22Rv1 (cell line): ENCODE data around the gene PARP9.

ENCODE experiments used
- ZFX ChIP-seq: fragments of 450-650 bp; IDR thresholded peaks from 2 replicates; pipeline ENCODE4 v1.6.1; 2017; ENCODE audit warnings: antibody characterized with exemption, borderline replicate concordance
- TF ChIP-seq, protein P1 (sequence below): fragments of 450-650 bp; IDR thresholded peaks from 2 replicates; pipeline ENCODE4 v1.5.1; 2017; ENCODE audit warnings: mild to moderate bottlenecking

DNA sequence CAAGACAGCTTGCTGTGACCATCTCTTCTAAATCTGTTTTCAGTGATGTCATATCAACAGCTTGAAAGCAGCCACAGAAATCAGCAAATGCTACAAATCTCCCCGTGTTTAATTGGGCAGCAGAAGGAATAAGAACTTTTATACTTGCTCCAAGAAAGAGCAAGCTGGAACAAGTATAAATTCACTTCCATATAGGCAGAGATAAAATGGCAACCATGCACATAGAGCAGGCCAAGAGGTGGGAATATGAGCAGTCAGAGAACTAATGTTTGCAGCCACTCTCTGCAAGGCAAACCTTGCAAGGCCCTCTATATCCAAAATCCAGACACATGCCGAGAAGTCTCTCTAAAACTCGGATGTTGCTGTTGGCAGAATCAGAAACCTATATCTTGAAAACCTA is 16.0 kb downstream of the PARP9 start:
- TF ChIP-seq, protein P1, sequence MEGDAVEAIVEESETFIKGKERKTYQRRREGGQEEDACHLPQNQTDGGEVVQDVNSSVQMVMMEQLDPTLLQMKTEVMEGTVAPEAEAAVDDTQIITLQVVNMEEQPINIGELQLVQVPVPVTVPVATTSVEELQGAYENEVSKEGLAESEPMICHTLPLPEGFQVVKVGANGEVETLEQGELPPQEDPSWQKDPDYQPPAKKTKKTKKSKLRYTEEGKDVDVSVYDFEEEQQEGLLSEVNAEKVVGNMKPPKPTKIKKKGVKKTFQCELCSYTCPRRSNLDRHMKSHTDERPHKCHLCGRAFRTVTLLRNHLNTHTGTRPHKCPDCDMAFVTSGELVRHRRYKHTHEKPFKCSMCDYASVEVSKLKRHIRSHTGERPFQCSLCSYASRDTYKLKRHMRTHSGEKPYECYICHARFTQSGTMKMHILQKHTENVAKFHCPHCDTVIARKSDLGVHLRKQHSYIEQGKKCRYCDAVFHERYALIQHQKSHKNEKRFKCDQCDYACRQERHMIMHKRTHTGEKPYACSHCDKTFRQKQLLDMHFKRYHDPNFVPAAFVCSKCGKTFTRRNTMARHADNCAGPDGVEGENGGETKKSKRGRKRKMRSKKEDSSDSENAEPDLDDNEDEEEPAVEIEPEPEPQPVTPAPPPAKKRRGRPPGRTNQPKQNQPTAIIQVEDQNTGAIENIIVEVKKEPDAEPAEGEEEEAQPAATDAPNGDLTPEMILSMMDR: no peak
- no peak for TF ChIP-seq ZFX
